GM19025 (cell line): ENCODE data around the gene PDXDC1.
"Not testable (repeated sequence)": the region's sequence is repeated elsewhere in the genome, so short reads cannot be mapped to it uniquely, and the experiment has no call there.

Source experiments
- ATAC-seq: cut with Tn5 transposase; IDR thresholded peaks from one replicate; pipeline ENCODE4 v1.9.1; 2021; ENCODE audit warnings: mild to moderate bottlenecking, low read depth, moderate library complexity; ENCODE audit not compliant: unreplicated experiment

PDXDC1 gene

GRCh38 chr16:15057681-15058417, 83.0 kb downstream of the PDXDC1 start:
- no peak for ATAC-seq

DNA sequence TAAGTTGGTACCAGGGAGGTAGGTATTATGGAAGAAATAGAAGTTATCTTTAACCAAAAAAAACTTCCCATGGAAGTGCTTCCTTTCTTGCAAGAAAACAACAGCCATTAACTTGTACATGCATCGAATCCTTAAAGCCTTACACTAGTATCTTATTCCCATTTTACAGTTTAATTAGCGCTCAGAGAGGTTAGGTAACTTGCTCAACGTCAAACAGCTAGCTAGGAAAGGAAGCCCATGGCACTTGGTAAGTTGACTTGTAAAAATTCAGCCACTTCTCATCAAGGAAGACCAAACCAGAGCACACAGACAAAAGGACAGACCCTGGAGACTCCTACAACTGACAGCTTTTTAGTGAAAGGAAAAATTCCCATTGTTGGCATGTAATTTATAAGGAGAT, 84.5 kb downstream of the PDXDC1 start:
- ATAC-seq = no peak

GRCh38 chr16:15062085-15062810, 87.4 kb downstream of the PDXDC1 start:
- ATAC-seq = not testable (repeated sequence)

GRCh38 chr16:15065961-15066360, 91.1 kb downstream of the PDXDC1 start:
- ATAC-seq = not testable (repeated sequence)

DNA sequence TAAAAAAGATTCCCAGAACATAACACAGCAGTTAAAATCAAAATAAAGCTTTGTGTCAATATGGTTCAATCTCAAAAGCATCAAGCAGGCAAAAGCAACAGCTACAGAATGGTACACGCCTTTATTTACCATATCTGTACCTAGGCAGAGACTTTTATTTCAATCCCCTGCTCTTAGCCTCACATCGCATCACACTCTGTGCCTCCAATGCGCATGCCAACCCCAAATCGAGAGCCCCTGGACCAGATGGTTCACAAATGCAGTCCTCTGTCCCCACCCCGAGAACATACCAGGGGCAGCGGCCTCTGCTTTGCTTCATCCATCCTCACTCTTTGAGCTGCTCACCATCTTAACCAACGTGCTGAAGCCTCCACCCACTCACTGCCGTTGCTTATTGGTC, 91.9 kb downstream of the PDXDC1 start:
- not testable (repeated sequence) for ATAC-seq

DNA sequence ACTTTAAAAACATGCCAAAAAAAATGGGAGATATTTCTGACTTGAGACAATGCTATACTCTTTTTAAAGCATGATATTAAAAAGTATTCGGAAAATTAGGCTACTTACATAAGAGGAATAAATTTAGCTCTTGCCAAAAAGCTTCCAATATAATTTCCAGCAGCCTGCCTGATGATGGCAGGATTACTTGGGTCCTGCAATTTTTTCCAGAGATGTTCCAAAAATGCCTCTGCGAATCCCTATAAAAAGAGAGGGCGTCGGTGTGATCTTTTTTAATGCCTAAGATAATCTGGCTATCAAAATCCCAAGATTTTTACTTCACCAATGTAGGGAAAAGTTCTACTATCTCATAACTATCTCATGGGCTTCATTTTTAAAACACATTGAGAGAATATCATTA, 96.2 kb downstream of the PDXDC1 start:
- not testable (repeated sequence) for ATAC-seq

DNA sequence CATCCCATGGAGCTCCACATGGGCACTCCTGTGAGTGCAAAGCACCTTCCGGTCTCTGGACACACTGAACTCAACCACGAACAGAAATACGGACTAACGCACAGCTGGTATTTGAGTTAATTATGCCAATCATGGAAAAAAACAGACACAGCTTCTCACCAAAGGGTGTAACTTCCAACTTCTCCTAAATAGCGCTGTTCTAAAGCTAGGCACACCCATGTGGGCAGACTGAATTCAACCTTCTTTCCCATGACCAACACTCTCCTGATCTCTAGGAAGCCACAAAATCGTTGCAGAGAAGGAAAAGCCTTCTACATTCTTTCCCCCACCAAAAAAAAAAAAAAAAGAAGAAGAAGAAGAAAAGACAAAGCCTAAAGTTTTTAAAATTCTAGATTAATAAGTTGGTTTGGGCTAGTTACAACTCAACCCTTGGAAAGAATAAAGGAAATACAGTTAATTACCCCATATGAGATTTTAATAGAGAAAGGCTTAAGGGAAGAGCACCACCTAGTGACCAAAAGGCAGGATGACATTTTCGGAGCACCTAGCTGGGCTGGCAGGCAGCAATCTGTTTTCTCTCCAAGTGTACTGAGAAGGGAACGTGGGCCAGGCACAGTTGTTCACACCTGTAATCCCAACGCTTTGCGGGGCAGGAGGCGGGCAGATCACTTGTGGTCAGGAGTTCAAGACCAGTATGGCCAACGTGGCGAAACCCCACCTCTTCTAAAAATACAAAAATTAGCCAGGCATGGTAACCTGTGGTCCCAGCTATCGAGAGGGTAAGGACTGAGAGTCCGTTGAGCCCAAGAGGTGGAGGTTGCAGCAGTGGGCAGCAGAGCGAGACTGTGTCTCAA, 97.3 kb downstream of the PDXDC1 start:
- ATAC-seq = not testable (repeated sequence)

DNA sequence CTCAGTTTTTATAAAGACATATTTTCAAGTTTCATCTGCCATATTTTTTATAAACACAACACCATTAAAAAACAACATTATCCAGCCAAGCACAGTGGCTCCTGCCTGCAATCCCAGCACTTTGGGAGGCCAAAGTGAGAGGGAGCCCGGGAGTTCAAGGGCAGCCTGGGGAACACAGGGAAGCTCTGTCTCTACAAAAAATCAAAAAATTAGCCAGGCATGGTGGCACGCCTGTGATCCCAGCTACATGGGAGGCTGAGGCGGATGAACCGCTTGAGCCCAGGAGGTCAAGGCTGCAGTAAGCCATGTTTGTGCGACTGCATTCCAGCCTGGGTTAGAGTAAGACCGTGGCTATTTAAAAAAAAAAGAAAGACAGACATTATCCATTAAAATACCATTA, 98.3 kb downstream of the PDXDC1 start:
- ATAC-seq = no peak

DNA sequence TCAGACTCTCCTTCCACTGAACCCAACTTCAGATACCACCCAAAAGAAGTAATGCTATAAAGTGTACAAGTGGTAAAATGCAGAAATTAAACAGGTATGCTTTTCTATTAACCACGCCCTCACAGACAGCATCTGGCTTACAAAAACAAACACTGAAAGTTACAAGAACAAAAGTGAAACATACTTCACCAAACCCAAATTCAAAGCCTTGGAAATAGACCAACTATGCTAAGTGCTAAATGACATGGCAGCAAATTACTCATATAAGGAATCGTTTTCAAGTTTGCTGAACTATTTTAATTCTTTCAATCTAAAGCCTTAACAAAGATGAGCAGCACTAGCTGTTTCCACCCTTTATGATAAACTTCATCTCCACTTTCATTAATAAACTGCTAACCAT, 101.3 kb downstream of the PDXDC1 start:
- ATAC-seq = not testable (repeated sequence)

DNA sequence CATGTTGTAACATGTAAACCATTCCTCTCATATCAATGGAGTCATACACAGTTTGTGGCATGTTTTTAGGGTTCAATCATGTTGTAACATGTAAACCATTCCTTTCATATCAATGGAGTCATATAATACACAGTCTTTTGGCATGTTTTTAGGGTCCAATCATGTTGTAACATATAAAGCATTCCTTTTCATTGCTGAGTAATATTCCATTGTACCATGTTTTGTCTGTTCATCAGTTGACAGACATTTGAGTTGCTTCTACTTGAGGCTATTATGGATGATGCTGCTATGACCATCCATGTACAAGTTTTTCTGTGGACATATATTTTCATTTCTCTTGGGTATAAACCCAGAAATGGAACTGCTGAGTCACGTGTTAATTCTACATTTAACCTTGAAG, 106.1 kb downstream of the PDXDC1 start:
- ATAC-seq = not testable (repeated sequence)

DNA sequence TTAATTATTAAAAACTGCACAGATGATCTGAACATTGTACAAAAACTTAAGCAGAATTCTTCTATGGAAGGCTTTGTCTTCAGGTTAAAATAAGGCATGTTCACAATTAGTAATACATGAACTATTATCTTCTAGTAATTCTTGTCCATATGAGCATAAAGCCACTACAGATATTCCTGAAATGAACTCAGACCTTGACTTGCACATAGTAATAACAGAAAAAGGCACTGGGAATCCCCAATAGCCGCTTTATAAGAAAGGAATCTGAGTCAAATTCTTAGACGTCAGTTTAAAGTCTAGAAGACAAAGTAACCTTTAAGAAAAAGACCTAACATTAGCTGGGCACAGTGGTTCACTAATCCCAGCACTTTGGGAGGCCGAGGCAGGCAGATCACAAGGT, 108.0 kb downstream of the PDXDC1 start:
- not testable (repeated sequence) for ATAC-seq

GRCh38 chr16:15090663-15091269, 115.9 kb downstream of the PDXDC1 start:
- not testable (repeated sequence) for ATAC-seq

DNA sequence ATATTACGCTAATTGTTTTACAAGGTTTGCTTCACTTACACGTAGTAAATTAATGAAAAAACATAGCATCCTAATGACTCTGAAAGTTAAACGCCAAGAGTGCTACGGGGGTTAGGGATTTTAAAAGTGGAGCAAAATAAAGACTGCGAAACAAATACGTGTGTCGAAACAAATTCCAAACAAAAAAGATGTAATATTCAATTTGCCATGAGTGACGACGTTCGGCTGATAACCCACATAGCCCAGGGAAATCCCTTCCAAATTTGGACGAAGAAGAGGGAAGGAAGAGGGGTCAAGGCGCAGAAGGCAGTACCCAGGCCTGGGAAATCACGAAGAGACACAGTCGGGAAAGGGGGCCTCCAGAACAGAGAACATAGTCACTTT, 118.7 kb downstream of the PDXDC1 start:
- not testable (repeated sequence) for ATAC-seq

DNA sequence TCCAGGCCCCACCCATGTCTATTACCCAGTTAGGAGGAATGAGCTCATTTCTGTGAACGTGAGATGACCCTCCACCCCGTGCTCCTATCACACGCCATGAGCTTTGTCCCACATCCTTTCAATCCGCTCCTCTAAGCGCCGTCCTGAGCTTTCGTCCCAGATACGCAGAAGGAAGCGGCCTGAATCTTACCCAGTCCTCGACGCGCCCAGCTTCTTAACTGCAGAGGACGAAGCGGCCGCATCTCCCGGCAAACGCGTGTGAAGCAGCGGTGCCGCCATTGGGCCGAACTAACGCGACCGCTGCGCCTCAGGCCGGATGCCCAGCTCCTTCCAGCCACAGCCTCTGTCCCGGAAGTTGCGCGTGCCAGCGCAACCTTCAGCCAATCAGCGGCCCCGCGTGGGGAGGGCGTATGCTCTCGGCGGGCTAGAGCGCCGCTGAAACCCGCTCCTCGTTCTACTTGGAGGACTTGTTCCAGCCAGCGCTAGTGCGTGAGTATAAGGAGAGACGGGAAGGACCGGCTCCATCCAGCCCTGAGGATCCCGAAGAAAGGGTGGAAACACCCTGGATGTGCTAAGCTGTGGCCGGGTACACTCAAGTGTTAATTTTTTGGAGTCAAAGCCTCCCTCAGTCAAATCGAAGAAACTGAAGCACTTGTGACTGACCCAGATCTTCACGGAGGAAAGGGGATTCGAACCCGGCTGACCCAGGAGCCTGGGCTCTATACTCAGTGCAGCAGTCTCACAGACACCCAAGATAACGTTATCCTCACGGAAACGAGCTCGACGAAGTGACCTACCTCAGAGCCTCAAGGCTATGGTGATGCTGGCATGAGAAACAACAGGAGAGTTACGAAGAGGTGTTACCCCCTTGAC, 119.4 kb downstream of the PDXDC1 start, which contains the start of gene RRN3:
RRN3 (minus strand) TSS at position 318 of the 873 bp plus-strand sequence; CDS start at position 279, 39 bp downstream.
- ATAC-seq = peak; percentile 100

DNA sequence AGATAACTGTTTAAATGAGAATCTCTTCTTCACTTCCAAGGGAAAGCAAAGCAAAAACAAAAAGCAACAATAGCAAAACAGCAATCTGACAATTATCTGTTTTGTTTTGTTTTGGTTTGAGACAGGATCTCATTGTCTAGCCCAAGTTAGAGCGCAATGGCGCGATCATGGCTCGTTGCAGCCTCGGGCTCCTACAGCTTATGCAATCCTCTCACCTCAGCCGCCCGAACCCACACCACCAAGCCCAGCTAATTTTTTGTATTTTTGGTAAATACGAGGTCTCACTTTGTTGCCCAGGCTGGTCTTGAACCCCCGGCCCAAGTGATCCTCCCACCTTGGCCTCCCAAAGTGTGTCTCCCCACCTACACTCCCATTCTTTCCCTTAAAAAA, 121.8 kb downstream of the PDXDC1 start:
- not testable (repeated sequence) for ATAC-seq

- ATAC-seq = not testable (repeated sequence)
Observed at GRCh38 chr16:15099366-15099909, 124.6 kb downstream of the PDXDC1 start.

DNA sequence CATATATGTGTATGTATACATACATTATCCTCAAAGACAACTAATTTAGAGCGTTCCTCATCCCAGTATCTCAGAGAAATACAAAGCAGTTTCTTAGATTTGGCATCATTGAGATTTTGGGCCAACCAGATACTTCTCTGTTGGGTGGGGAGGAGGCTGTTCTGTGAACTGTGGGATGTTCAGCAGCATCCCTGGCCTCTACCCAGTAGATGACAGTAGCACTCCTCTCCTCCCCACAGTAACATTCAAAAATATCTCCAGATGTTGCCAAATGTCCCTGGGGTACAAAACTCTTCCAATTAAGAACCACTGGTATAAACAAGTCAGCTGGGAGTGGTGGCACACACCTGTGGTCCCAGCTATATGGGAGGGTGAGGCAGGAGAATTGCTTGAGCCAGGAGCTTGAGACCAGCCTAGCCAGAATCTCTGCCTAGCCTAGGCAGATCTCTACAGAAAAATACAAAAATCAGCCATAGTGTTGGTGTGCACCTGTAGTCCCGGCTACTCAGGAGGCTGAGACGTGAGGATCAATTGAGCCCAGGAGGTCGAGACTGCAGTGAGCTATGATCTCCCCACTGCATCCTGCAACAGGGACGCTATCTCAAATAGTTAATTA, 125.7 kb downstream of the PDXDC1 start:
- ATAC-seq = not testable (repeated sequence)

GRCh38 chr16:15127641-15128425, 153.0 kb downstream of the PDXDC1 start:
- ATAC-seq = not testable (repeated sequence)
